ENCODE measurements around the gene GPR160. TPM values are rescaled to one million over a fixed set of nuclear protein-coding genes. Genes with fewer than 3 reads are reported as not detected.

GPR160 gene
- total and polyA plus RNA-seq, 10 of the 15 experiments (the other 5 are each of a cell fraction or from before 2014, with no cell fraction given), result 1.2 to 57.7 (median 30.9) TPM

GRCh38 chr3:170078620-170079281 lies 41.0 kb downstream of the GPR160 start:
- no peak overlapping the region for H2AFZ ChIP-seq (ENCODE audit: control insufficient read depth, low read depth, low read length)
- intact Hi-C loops (cut with micrococcal nuclease; ENCODE audit: unreplicated experiment) (no loop called here), in situ Hi-C loops (cut with MboI) (no loop called here)
- no peaks in the 10 kb centered on the region for H3K27me3 ChIP-seq (replicated peaks in 1 of 2; ENCODE audit: control insufficient read depth in 2 of 2, insufficient read depth in 2 of 2, low read length in 1 of 2)
- no peak overlapping the region for H3K27ac ChIP-seq (ENCODE audit: control insufficient read depth, insufficient read depth)
- H4K20me1 ChIP-seq (ENCODE audit: control insufficient read depth, insufficient read depth), result no peaks in the 10 kb centered on the region
- ChIA-PET SMC1A (ENCODE audit: uncharacterized antibody, unreplicated experiment) (interaction anchor here (0.6 to 2.4 kb wide), 8 partner anchors 10 to 736 kb away, joined by 3 to 6 read pairs (median 3); no protein-coding TSS in a partner anchor), POLR2A (interaction anchor here (1.4 kb wide), 1 partner anchor 12 kb away, joined by 4 read pairs; no protein-coding TSS in a partner anchor), CTCF (interaction anchor here (0.5 to 3.8 kb wide), 16 partner anchors 8 to 1631 kb away, joined by 3 to 18 read pairs (median 4); no protein-coding TSS in a partner anchor), RAD21 (ENCODE audit: unreplicated experiment) (interaction anchor here (0.8 kb wide), 1 partner anchor 333 kb away, joined by 4 read pairs; no protein-coding TSS in a partner anchor)
- no peak overlapping the region for H3K4me2 ChIP-seq (ENCODE audit: control insufficient read depth, insufficient read depth)
- no TSS peak for BruUV-seq (replicated peaks)
- H3K4me1 ChIP-seq (ENCODE audit: control insufficient read depth, insufficient read depth, low read length), result no peaks in the 10 kb centered on the region
- no peak for DNase-seq (ENCODE audit: low read depth, low spot score)
- TF ChIP-seq MTA3 (IDR thresholded peaks at IDR 0.05; ENCODE audit: borderline replicate concordance, low read length) (peak; percentile 71; the same call in 1 of the 2 replicates), POLR2A (IDR thresholded peaks at IDR 0.05; ENCODE audit: low read depth, low read length) (peak; percentile 24; the same call in 1 of the 2 replicates), RAD21 (IDR thresholded peaks at IDR 0.05; ENCODE audit: insufficient read depth, low read depth, low read length) (0 out of 2 replicates have a peak, but pooled peaks have one; percentile 9), ZBTB33 (IDR thresholded peaks at IDR 0.05) (0 out of 2 replicates have a peak, but pooled peaks have one; percentile 44), CREB1 (IDR thresholded peaks at IDR 0.05; ENCODE audit: low read depth) (no peak), CTCF (IDR thresholded peaks at IDR 0.05 in 2 of 3, conservative IDR thresholded peaks at IDR 0.05 in 1 of 3; ENCODE audit: control insufficient read depth in 2 of 3, extremely low read depth in 1 of 3, insufficient read depth in 1 of 3, low read depth in 3 of 3, low read length in 3 of 3) (peak in 2 of 3 experiments; percentile 14 to 15; a peak in 1 of 6 replicates), PML (IDR thresholded peaks at IDR 0.05; ENCODE audit: low read length) (no peak)
- H3K36me3 ChIP-seq (ENCODE audit: control insufficient read depth in 2 of 2, insufficient read depth in 2 of 2, low read length in 1 of 2), result no peaks in the 10 kb centered on the region
- no peak for FAIRE-seq
- peak; percentile 55; the same call in 2 of the 3 replicates for ATAC-seq
- no peak overlapping the region for H3K4me3 ChIP-seq
- 91% methylated on average over 13 of the region's 13 CpGs for WGBS (ENCODE audit: insufficient coverage, insufficient replicate concordance, low lambda C conversion rate, missing lambda C conversion rate)
- H3K79me2 ChIP-seq (ENCODE audit: control insufficient read depth, insufficient read depth, low read length), result no peaks in the 10 kb centered on the region
- no peak overlapping the region for H3K9ac ChIP-seq (ENCODE audit: control insufficient read depth, insufficient read depth, low read length)
- H3K9me3 ChIP-seq (replicated peaks; ENCODE audit: control insufficient read depth, insufficient read depth, low read length), result no peaks in the 10 kb centered on the region
